SK-N-SH (cell line): ENCODE results near the gene TAS1R1. TPM values are rescaled to one million over a fixed set of nuclear protein-coding genes. Genes with fewer than 3 reads are reported as not detected.

Source experiments
- CTCF ChIA-PET: fragments of 300-600, 350-600 bp; formaldehyde crosslinking; extraction: SDS; loops from one replicate; lab custom pipeline; 2021; lab: Yijun Ruan, JAX
- POLR2A ChIA-PET: fragments of 350-600 bp; sonication (Branson Sonifier 250); formaldehyde crosslinking; extraction: SDS; loops from one replicate; lab custom pipeline; 2020; ENCODE audit warnings: antibody characterized with exemption, inconsistent platforms; lab: Yijun Ruan, JAX
- DNase-seq: peaks from one replicate; pipeline ENCODE4 v3.0.0; 2012
- H2AFZ ChIP-seq: fragments of 200-600 bp; sonication (generic); 2 replicates; pipeline ENCODE4 v1.8.1; 2016; ENCODE audit warnings: antibody characterized with exemption, mild to moderate bottlenecking, low read depth
- H3F3A ChIP-seq: fragments of 200-600 bp; sonication (generic); replicated peaks from 2 replicates; pipeline ENCODE3; 2016; ENCODE audit warnings: antibody characterized with exemption, mild to moderate bottlenecking; ENCODE audit not compliant: insufficient read depth
- H3K27ac ChIP-seq, 2 experiments: fragments of 200-500 bp in 1 of 2; fragments of 200-600 bp in 1 of 2; sonication (Bioruptor generic) in 1 of 2; sonication (generic), shearing (Covaris generic) in 1 of 2; 2 replicates each; pipeline versions ENCODE4 v1.5.1 to v1.6.1; 2014 to 2016; ENCODE audit warnings: low read depth in 2 of 2, inconsistent platforms in 1 of 2, low read length in 1 of 2, mild to moderate bottlenecking in 1 of 2, mixed read lengths in 1 of 2
- H3K27me3 ChIP-seq: fragments of 200-600 bp; sonication (generic), shearing (Covaris generic); 2 replicates; pipeline ENCODE4 v1.6.1; 2016; ENCODE audit warnings: mixed run types; ENCODE audit not compliant: insufficient read depth
- H3K36me3 ChIP-seq, 2 experiments: fragments of 200-500 bp in 1 of 2; fragments of 200-600 bp in 1 of 2; sonication (Bioruptor generic) in 1 of 2; sonication (generic) in 1 of 2; replicated peaks in 1 of 2; 2 replicates each; pipeline versions ENCODE3 to v1.5.1; 2014 to 2016; ENCODE audit warnings: low read length in 1 of 2, mild to moderate bottlenecking in 1 of 2; ENCODE audit not compliant: insufficient read depth in 2 of 2, control insufficient read depth in 1 of 2
- H3K4me1 ChIP-seq, 2 experiments: fragments of 200-500 bp in 1 of 2; fragments of 200-600 bp in 1 of 2; sonication (Bioruptor generic) in 1 of 2; sonication (generic), shearing (Covaris generic) in 1 of 2; 2 replicates each; pipeline versions ENCODE4 v1.5.1 to v1.6.1; 2014 to 2016; ENCODE audit warnings: low read depth in 1 of 2, low read length in 1 of 2, mixed run types in 1 of 2; ENCODE audit not compliant: insufficient read depth in 2 of 2, control insufficient read depth in 1 of 2
- H3K4me2 ChIP-seq: fragments of 200-600 bp; sonication (generic), shearing (Covaris generic); 2 replicates; pipeline ENCODE4 v1.6.1; 2017; ENCODE audit warnings: mixed run types
- H3K4me3 ChIP-seq, 2 experiments: fragments of 200-500 bp in 1 of 2; fragments of 200-600 bp in 1 of 2; sonication (Bioruptor generic) in 1 of 2; sonication (generic), shearing (Covaris generic) in 1 of 2; 2 replicates each; pipeline versions ENCODE4 v1.5.1 to v1.8.1; 2014 to 2016; ENCODE audit warnings: low read depth in 2 of 2, inconsistent platforms in 1 of 2, low read length in 1 of 2, mild to moderate bottlenecking in 1 of 2, mixed read lengths in 1 of 2, moderate library complexity in 1 of 2
- H3K79me2 ChIP-seq: fragments of 200-600 bp; sonication (generic); 2 replicates; pipeline ENCODE4 v1.8.1; 2017; ENCODE audit warnings: mild to moderate bottlenecking; ENCODE audit not compliant: insufficient read depth
- H3K9ac ChIP-seq: fragments of 200-600 bp; sonication (generic); 2 replicates; pipeline ENCODE4 v1.6.1; 2017; ENCODE audit warnings: mixed run types
- H3K9me2 ChIP-seq: fragments of 200-600 bp; sonication (generic); 2 replicates; pipeline ENCODE4 v1.6.1; 2017; ENCODE audit warnings: mixed run types
- H3K9me3 ChIP-seq: fragments of 200-600 bp; sonication (generic); 2 replicates; pipeline ENCODE4 v1.6.1; 2017; ENCODE audit warnings: mixed run types, mild to moderate bottlenecking, moderate library complexity
- H4K20me1 ChIP-seq: fragments of 200-600 bp; sonication (generic); 2 replicates; pipeline ENCODE4 v1.6.1; 2017; ENCODE audit warnings: mild to moderate bottlenecking, mixed run types; ENCODE audit not compliant: insufficient read depth
- CTCF ChIP-seq: fragments of 200-600 bp; sonication (generic); IDR thresholded peaks from 2 replicates; pipeline ENCODE4 v1.6.1; 2017; ENCODE audit warnings: antibody characterized with exemption, mild to moderate bottlenecking, moderate library complexity
- EP300 ChIP-seq, 2 experiments: IDR thresholded peaks; 2 replicates each; pipeline versions ENCODE4 v1.4.0 to v1.6.1; 2012; ENCODE audit warnings: borderline replicate concordance in 1 of 2, low read depth in 1 of 2, low read length in 1 of 2
- IRF3 ChIP-seq: fragments of 150-350 bp; IDR thresholded peaks from 2 replicates; pipeline ENCODE4 v1.6.1; 2016; ENCODE audit warnings: mild to moderate bottlenecking, low read depth, low read length
- REST ChIP-seq: IDR thresholded peaks from 2 replicates; pipeline ENCODE4 v1.6.1; 2012; ENCODE audit warnings: mild to moderate bottlenecking, low read depth, low read length, moderate library complexity
- RXRA ChIP-seq: IDR thresholded peaks from 2 replicates; pipeline ENCODE4 v1.4.0; 2012; ENCODE audit warnings: low read depth, mild to moderate bottlenecking, borderline replicate concordance
- TEAD4 ChIP-seq: IDR thresholded peaks from 2 replicates; pipeline ENCODE4 v1.4.0; 2012; ENCODE audit warnings: mild to moderate bottlenecking, borderline replicate concordance; ENCODE audit not compliant: insufficient read depth
- USF2 ChIP-seq: fragments of 150-350 bp; IDR thresholded peaks from 2 replicates; pipeline ENCODE4 v1.6.1; 2017; ENCODE audit warnings: antibody characterized with exemption, low read length, low read depth, borderline replicate concordance
- WGBS: methylation state at CpG from one replicate; pipeline ENCODE4 v1.1.6; 2017; ENCODE audit warnings: low lambda C conversion rate; 5-methylcytosine and 5-hydroxymethylcytosine counted together
- polyA plus RNA-seq, 3 experiments: library from polyadenylated mRNA; depleted of rRNA; stranded (reverse); fragments of >200 nt; gene quantifications; 2 replicates each; pipeline ENCODE4 v1.2.3, GENCODE V29; 2012

Gene TAS1R1
- polyA plus RNA-seq, 1 of the 3 experiments (the other 2 are of a cell fraction): not detected

GRCh38 chr1:6582370-6582769 is 27.3 kb downstream of the TAS1R1 start:
- no peaks in the 10 kb centered on the region for H3K9me2 ChIP-seq
- H4K20me1 ChIP-seq: no peaks in the 10 kb centered on the region
- H3K4me2 ChIP-seq: no peak overlapping the region
- no peak overlapping the region for H3K9ac ChIP-seq
- peaks cover 0 to 5% of the 10 kb centered on the region in 2 experiments for H3K36me3 ChIP-seq
- H3K4me3 ChIP-seq: no peak overlapping the region
- H3K79me2 ChIP-seq: peaks cover 29% of the 10 kb centered on the region
- CTCF ChIA-PET: interaction anchor here (1.2 to 8.5 kb wide), 5 partner anchors 10 to 144 kb away, joined by 3 to 68 read pairs (median 5); partner anchors contain the start of genes NOL9 and TAS1R1
- POLR2A ChIA-PET: no interaction called here
- no peaks in the 10 kb centered on the region for H3K9me3 ChIP-seq
- peaks cover 14 to 32% of the 10 kb centered on the region in 2 experiments; a peak in 2 of 4 replicates for H3K4me1 ChIP-seq
- no peaks in the 10 kb centered on the region for H3F3A ChIP-seq
- TF ChIP-seq REST (no peak), IRF3 (no peak), TEAD4 (no peak), CTCF (no peak), USF2 (no peak), EP300 (IDR thresholded peaks at IDR 0.05; ENCODE audit: borderline replicate concordance in 1 of 2, low read depth in 1 of 2, low read length in 1 of 2) (no peak), RXRA (no peak)
- TF ChIP-seq, all 33 proteins: peak for 0
- 90% methylated on average over 1 of the region's 1 CpG for WGBS
- no peaks in the 10 kb centered on the region for H3K27me3 ChIP-seq
- H3K27ac ChIP-seq: no peak overlapping the region
- H2AFZ ChIP-seq: no peak overlapping the region
- no peak for DNase-seq
